HG03039 (cell line): ENCODE results near the gene GDPD5.

Experiments used
- ATAC-seq: cut with Tn5 transposase; IDR thresholded peaks from one replicate; pipeline ENCODE4 v1.9.1; 2021; ENCODE audit warnings: mild to moderate bottlenecking, moderate library complexity; ENCODE audit not compliant: unreplicated experiment

The GDPD5 gene, protein sequence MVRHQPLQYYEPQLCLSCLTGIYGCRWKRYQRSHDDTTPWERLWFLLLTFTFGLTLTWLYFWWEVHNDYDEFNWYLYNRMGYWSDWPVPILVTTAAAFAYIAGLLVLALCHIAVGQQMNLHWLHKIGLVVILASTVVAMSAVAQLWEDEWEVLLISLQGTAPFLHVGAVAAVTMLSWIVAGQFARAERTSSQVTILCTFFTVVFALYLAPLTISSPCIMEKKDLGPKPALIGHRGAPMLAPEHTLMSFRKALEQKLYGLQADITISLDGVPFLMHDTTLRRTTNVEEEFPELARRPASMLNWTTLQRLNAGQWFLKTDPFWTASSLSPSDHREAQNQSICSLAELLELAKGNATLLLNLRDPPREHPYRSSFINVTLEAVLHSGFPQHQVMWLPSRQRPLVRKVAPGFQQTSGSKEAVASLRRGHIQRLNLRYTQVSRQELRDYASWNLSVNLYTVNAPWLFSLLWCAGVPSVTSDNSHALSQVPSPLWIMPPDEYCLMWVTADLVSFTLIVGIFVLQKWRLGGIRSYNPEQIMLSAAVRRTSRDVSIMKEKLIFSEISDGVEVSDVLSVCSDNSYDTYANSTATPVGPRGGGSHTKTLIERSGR

DNA sequence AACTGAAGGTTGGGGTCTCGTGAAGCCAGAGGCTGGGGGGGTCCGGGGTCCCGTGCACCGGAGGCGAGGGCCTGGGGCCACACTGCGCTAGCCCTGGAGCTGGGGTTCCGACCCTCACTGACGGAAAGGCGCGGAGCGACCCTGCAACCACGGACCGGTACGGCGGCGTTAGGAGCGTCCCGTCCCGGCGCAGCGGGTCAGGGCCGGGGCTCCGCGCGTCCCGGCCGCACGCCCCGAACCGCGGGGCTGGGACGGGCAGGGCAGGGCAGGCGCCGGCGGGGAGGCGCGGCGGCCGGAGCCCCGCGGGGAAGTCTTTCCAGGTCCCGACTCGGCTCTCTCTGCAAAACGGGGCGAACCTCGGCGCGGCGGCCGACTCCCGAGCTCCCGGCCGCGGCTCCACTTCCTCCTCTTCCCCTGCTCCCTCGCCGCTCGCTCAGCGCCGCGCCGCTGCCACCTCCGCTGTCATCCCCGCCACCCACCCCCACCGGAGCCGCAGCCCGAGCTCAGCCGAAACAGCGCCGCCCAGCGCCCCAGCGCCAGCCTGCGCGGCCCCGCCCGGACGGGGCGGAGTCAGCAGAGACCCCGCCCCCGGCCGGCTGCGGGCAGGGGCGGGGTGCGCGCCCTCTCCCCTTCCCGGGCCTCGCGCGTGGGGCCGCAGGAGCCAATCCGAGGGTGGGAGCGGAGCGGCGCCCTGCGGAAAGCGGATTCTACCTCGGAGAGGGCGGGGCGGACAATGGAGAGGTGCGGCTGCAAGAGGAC, at the start of gene GDPD5:
Gene GDPD5 (minus strand): TSS at position 509 of the 759 bp plus-strand sequence. CDS start 48,206 bp downstream, outside the sequence.
- peak; percentile 66 for ATAC-seq

DNA sequence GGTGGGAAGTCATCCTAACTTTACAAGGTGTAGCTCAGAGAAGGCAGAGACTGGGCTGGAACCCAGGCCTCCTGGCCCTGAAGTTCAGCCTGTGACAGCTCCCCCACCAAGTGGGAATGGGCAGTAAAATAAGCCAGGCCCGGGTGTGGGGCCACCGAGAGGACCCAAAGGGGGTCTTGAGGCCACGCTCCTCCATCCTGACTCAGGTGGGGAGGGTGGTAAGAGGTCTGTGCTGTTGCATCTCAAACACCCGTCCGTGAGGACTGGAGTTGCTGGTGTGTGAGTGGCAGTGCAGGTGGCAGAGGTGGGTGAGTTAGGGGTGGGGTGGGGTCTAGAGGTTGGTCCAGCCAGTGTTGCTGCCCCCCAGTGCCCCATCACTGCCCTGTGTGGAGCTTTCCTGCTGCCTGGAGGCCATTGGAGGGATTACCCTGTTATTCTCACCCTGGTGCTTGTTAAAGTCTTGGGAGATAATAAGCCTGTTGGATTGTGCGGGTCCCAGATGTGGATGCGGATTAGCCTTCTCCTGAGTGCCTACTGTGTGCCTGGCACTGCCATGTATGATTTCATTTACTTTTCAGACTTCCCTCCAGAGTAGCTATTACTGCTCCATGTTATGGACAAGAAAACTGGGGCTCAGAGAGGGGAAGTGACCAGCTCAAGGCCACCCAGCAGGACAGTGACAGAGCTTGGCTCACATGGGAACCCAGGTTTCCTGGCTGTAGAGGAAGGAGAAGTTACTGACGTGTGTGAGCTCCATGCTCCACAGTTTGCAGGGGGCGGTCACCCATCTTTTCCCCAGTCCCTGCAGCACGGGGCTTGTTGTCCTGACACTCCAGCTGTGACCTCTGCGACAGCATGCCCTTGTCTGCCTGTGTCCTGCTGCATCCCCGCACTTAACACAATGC, 49.2 kb upstream of the GDPD5 start:
- ATAC-seq, result no peak

DNA sequence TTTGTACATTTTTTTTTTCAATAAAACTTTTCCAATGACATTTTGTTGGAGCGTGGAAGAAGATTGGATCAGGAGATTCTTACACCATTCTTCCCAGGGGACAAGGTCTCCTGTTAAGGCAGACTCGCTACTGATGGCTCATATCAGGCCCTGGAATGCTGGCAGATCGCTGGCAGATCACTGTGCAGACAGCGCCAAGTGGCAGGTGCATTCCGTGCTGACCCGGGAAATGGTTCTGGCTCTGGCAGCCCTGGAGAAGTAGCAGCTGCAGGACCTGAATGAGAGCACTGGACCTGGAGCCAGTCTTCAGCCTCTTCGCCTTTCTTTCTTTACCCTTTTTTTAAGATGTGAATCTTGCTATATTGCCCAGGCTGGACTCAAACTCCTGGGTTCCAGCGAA, 47.0 kb upstream of the GDPD5 start:
- ATAC-seq, result no peak

DNA sequence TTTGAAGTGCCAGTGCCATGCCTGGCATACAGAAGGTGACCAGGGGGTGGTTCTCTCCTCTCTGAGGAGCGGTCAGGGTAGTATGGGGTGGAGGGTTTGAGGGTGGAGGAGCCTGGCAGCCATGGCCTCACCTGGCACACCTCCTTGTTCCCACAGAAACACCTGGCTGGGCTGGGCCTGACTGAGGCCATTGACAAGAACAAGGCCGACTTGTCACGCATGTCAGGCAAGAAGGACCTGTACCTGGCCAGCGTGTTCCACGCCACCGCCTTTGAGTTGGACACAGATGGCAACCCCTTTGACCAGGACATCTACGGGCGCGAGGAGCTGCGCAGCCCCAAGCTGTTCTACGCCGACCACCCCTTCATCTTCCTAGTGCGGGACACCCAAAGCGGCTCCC, 45.9 kb upstream of the GDPD5 start:
- no peak for ATAC-seq

DNA sequence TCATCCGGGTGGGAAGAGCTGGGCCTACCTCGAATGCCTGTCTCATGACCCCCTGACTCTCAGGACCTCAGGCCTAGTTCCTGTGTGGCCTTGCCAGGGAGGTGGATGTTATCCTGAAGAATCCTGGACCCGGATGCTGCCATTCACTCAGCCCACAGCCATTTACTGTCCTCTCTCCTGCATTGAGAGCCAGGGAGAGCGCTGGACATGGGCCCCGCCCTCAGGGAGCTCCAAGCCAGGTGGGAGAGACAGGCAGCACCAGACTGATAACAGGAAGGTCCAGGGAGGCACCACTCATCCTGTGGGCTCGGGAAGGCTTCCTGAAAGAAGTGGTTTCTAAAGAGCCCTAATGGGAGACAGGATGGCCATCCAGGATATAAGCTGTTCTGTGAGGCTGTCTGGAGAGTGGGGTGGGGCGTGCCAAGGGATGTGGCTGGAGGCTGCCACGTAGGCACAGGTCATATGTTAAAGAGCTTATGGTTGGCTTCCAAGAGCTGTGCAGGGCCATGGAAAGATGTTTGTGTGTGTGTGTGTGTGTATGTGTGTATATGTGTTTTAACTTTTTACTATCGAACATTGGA, 44.9 kb upstream of the GDPD5 start:
- ATAC-seq, result no peak

DNA sequence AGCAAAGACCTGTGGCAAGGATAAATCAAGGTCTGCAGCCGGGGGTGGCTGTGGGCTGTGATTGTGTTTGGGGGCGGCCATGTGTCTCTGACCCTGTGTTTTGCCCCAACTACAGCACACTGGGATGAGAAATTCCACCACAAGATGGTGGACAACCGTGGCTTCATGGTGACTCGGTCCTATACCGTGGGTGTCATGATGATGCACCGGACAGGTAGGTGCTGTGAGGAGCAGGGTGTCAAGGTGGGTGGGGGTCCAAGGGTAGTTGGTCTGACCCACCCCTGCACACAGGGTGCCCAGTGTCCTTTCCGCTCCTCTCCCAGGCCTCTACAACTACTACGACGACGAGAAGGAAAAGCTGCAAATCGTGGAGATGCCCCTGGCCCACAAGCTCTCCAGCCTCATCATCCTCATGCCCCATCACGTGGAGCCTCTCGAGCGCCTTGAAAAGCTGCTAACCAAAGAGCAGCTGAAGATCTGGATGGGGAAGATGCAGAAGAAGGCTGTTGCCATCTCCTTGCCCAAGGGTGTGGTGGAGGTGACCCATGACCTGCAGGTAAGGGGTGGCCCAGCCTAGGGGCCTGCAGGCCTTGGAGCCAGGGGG, 43.0 kb upstream of the GDPD5 start:
- ATAC-seq, result no peak

DNA sequence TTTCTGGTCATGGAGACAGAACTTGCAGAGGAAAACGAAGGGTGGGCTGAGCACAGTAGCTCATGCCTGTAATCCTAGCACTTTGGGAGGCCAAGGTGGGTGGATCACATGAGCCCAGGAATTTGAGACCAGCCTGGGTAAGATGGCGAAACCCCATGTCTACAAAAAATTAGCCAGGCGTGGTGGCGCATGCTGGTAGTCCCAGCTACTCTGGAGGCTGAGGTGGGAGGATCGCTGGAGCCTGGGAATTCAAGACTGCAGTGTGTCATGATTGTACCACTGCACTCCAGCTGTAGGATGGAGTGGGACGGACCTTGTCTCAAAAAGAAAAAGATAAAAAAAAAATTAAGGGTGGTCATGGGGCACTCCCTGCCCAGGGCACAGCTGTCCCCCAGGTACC, 42.2 kb upstream of the GDPD5 start:
- no peak for ATAC-seq

DNA sequence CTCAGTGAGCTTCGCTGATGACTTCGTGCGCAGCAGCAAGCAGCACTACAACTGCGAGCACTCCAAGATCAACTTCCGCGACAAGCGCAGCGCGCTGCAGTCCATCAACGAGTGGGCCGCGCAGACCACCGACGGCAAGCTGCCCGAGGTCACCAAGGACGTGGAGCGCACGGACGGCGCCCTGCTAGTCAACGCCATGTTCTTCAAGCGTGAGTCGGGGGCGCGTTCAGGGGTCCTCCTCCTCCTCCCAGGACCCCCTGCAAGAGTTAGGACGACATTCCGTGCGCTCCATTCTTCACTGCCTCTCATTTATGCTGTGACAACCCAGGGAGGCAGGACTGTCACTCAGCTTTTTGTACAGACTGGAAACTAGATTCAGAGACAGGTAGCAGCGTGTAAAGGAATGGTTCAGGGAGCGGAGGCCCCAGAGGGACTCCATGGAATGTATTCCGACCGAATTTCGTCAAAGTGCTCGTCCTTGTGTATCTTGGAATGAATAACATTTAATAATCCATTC, 41.1 kb upstream of the GDPD5 start:
- ATAC-seq, result no peak

DNA sequence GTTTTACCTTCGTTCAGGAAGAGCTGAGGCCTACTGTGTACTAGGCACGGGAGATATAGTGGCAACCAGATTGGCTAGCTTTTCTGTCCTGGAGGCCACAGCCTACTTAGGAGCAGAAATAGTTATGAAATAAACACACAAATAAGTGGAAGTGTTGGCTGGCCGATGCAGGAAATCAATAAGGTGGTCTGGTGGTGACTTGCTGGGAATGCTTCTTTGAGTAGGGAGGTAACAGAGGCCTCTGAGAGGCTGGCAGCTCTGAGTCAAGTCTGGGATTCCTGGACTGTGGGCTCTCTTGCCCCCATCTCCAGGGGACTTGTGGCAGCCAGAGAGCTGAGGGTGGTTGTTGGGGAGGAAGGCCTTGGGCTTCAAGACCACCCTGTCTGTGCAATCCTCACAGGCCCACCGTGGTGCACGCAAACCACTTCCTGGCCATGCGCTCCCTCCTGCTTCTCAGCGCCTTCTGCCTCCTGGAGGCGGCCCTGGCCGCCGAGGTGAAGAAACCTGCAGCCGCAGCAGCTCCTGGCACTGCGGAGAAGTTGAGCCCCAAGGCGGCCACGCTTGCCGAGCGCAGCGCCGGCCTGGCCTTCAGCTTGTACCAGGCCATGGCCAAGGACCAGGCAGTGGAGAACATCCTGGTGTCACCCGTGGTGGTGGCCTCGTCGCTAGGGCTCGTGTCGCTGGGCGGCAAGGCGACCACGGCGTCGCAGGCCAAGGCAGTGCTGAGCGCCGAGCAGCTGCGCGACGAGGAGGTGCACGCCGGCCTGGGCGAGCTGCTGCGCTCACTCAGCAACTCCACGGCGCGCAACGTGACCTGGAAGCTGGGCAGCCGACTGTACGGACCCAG, 40.4 kb upstream of the GDPD5 start:
- ATAC-seq, result no peak

DNA sequence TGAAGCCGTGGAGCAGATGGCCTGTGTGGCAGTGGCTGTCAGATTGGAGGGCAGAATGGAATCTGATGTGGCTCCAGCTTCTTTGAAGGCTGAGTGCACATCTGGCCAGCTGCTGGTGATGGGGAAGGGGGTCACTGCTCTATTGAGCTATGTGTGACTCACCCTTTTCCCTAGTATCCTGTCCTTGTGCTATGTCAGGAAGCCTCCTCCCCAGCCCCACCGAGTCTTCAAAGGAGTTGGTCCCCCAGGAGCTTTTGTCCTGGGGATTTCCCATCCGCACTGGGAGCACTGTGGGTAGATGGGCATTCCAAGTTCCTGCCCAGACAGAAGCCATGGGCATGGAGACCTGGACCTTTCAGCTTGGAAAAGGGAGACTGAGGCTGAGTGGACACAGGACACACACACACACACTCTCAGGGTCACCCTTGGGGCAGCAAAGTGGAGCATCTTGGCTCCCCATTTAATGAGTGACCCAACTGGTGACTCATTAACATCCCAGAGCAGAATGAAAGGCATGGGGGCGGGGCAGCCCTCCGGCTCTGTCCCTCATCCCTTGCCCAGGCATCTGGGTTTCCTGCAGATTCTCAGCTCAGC, 39.6 kb upstream of the GDPD5 start:
- no peak for ATAC-seq

DNA sequence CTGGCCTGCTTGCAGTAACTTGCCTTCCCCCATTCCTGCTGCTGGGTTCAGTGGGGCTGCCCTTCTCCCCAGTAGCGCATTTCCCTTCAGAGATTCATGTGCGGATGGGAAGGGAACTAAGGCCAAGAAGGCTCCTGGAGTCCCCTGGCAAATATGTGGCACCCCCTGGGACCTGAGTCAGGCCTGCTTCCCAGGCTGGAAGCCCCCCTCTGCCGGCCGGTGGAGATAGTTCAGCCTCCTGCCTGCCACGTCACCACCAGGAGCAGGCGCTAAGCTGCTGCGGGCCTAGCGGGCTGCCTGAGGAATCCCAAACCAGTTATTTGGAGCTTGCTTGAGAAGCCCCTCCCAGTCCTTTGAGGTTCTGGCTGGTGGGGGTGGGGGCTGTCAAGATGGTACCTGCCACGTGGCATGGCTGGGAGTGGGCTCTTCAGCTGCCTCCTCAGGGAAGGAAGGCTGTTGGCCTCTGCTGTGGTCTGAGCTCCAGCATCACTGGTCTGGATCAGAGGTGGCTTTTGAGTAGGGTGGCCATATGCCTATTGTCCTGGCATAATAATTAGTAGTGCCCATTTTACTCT, 38.3 kb upstream of the GDPD5 start:
- ATAC-seq, result no peak

DNA sequence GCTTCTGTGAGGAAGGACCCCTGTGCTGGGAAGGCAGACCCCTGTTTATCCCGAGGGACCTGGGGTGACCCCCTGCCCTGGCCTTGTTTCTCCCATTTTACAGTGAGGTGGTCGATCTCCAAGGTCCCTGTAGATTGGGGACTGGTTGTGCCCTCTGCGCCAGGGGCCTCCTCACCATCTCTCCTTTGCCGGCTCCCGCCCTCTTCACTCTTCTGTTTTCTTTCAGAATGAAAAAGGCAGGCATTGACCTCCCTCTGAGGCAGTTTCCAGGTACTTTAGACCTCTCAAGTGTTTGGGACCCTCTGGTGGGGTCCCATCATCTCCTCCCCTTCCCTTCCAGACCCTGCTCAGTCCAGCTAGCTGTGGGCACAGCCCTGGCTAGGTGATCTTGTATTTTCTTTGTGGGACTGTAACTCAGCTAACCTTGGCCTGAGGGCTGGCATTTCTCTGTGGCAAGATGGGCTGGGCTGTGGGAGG, 37.8 kb upstream of the GDPD5 start:
- ATAC-seq, result no peak

DNA sequence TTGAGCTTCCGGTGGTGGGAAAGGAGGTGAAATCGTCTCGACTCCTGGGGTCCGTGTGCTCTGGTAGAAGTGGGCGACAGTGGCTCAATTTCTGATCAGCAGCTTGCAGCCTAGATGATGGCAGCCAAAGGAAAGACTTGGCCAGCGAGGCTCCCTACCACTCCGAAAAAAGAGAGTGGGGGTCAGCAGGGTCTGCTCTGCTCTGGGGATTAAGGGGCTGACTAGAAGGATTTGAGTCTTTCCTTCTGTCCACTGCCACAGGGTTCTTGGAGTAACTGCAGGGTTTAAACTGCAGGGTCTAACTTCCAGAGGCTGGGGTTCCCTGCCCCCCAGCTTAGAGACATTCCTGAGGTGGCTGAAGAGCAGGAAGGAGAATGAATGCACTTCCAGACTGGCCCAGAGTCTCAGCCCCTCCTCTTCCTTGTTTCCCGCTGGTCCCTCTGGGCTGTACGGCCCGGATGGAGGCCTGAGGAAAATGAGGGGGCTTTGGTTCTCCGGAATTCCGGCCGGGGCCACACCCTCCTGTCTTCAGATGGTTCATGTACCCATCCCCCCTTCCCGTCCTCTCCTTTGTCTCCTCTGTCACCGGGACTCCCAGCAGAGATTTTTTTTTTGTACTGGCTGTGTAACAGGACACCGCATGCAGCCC, 37.2 kb upstream of the GDPD5 start:
- no peak for ATAC-seq

DNA sequence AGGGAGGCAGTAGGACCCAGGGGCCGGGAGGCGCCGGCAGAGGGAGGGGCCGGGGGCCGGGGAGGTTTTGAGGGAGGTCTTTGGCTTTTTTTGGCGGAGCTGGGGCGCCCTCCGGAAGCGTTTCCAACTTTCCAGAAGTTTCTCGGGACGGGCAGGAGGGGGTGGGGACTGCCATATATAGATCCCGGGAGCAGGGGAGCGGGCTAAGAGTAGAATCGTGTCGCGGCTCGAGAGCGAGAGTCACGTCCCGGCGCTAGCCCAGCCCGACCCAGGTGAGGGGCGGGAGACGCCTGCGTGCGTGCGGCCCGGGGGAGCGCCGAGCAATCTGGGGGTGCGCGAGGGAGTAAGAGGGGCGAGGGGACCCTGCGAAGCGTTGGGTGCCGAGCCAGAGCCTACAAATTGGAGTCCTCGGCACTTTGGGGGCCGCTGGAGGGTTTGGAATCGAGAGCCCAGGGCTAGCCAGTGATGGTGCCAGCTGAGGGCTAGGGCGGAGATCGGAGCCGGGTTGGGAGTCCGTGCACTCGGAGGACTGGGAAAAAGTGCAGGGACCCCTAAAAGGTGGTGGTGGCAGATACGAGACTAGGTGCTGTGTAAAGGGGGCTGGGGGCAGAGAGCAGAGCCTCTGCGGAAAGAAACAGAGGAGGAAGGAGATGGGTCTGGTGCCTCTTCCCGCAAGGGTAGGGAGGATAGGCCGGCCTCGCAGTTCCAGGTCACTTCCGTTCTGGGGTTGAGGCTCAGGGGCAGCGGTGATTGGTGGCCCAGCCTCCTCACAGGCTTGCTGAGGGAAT, 36.5 kb upstream of the GDPD5 start, which contains the start of gene SERPINH1:
Gene SERPINH1 (plus strand): TSS at position 206 of the 788 bp plus-strand sequence. CDS start 4,097 bp downstream, outside the sequence.
- ATAC-seq, result peak; percentile 63

DNA sequence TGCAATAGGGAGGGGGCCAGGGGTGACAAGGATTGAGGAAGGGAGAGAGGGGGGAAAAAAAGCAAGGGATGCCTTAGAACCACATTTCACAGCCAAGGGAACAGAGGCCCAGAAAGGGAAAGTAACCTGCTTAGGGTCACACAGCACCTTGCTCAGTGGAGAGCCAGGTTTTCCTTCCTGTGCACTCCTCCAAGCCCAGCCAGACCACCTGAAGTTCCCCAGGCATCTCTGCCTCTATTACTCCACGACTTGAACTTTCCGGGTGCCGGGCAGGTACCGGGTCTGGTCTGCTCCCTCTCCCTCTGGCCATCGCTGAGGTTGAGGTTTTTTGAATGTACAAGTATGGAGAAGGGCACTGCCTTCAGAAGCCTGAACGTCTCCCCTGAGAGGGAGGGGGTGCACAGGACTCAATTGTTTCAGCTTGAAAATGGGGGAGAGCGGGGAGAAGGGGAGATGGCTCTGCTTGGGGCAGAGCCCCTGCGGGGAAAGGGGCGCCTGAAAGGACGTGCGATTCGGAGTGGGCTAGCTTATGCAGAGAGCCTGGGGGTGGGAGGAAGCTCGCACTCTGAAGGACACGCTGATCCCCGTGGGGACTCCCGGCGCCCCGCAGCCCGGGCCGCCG, 35.8 kb upstream of the GDPD5 start:
- peak; percentile 3 for ATAC-seq

DNA sequence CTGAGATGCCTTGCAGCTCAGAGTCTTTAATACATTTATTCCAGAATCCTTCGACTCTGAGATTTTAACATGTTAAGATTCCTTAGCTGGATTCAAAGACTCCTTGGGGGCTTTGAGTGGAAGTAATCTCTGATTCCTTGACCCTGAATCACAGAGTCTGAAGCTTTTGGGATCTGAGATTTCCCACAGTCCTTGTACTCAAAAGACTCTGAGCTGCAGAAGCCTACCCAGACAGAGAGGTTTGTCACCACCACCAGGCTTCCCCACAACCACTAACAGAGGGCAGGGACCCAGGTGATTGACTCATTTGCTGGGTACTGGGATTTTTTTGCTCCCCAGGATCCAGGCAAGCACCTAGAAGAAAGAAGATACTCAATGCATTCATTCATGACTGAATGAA, 34.9 kb upstream of the GDPD5 start:
- no peak for ATAC-seq
